ENCODE data around the gene OSR1. TPM values are rescaled to one million over a fixed set of nuclear protein-coding genes. Genes with fewer than 3 reads are reported as not detected.

The OSR1 gene
- total and polyA plus RNA-seq, 2 of the 4 experiments (the other 2 are of a cell fraction): 12.4 to 48.0 TPM

- H3K4ac ChIP-seq (ENCODE audit: low read depth, low read length): no peak overlapping the region
- ATAC-seq (ENCODE audit: low read depth) (no peak), DNase-seq (no peak)
- H3K9ac ChIP-seq (ENCODE audit: low read depth, low read length): no peak overlapping the region
- in situ Hi-C loops (cut with MboI; ENCODE audit: low sequenced_read_pairs) (no loop called here), dilution Hi-C loops (cut with HindIII; ENCODE audit: low sequenced_read_pairs, unreplicated experiment) (no loop called here), intact Hi-C loops (cut with micrococcal nuclease) (no loop called here)
- H4K8ac ChIP-seq (ENCODE audit: low read depth in 2 of 2, low read length in 2 of 2): no peak overlapping the region
- no peaks in the 10 kb centered on the region for H3K9me1 ChIP-seq (ENCODE audit: insufficient read depth, low read length)
- no peak overlapping the region for H3K14ac ChIP-seq (replicated peaks; ENCODE audit: low read depth, low read length)
- H4K20me1 ChIP-seq (ENCODE audit: insufficient read depth, low read length): no peaks in the 10 kb centered on the region
- no peak overlapping the region for H2AK5ac ChIP-seq (ENCODE audit: low read depth, low read length)
- H2BK15ac ChIP-seq (ENCODE audit: low read depth, low read length): no peak overlapping the region
- H3K79me1 ChIP-seq (ENCODE audit: low read depth in 1 of 2, low read length in 2 of 2): no peaks in the 10 kb centered on the region
- ChIA-PET CTCF (interaction anchor here (0.6 kb wide), 1 partner anchor 21 kb away, joined by 3 read pairs; no protein-coding TSS in a partner anchor), POLR2A (ENCODE audit: unreplicated experiment) (no interaction called here)
- no peak overlapping the region for H3K4me3 ChIP-seq (ENCODE audit: insufficient read depth, low read depth, low read length)
- peaks cover 3% of the 10 kb centered on the region for H3K36me3 ChIP-seq (ENCODE audit: control insufficient read depth, insufficient read depth, low read length)
- H3K18ac ChIP-seq (ENCODE audit: low read depth, low read length): no peak overlapping the region
- H2BK20ac ChIP-seq (ENCODE audit: low read depth, low read length): no peak overlapping the region
- H3K56ac ChIP-seq (ENCODE audit: extremely low read depth, insufficient read depth, low read length): no peak overlapping the region
- H2AFZ ChIP-seq (replicated peaks; ENCODE audit: low read length, poor library complexity): no peak overlapping the region
- H2AK9ac ChIP-seq (replicated peaks; ENCODE audit: low read depth, low read length, poor library complexity): no peak overlapping the region
- H3K9me3 ChIP-seq (ENCODE audit: control insufficient read depth, insufficient read depth, low read length): peaks cover 2% of the 10 kb centered on the region; the same call in 1 of the 2 replicates
- H3K4me2 ChIP-seq (ENCODE audit: low read depth, low read length): no peak overlapping the region
- no peak overlapping the region for H2BK120ac ChIP-seq (ENCODE audit: low read depth, low read length)
- H3K27ac ChIP-seq (ENCODE audit: insufficient read depth, low read length): no peak overlapping the region
- H4K5ac ChIP-seq (ENCODE audit: low read depth, low read length): no peak overlapping the region
- WGBS, 2 experiments (ENCODE audit: extremely low coverage in 2 of 2, insufficient read length in 1 of 2): no CpG with 5 or more reads among the region's 3 CpGs
- no peaks in the 10 kb centered on the region for H3K27me3 ChIP-seq (ENCODE audit: control insufficient read depth, insufficient read depth, low read length)
- H4K91ac ChIP-seq (ENCODE audit: insufficient read depth, low read depth, low read length): no peak overlapping the region
- H2BK5ac ChIP-seq (ENCODE audit: low read depth, low read length, poor library complexity, severe bottlenecking): no peak overlapping the region
- H3K23ac ChIP-seq (ENCODE audit: low read depth, low read length): no peak overlapping the region
- TF ChIP-seq CEBPB (IDR thresholded peaks at IDR 0.05; ENCODE audit: low read depth, low read length): no peak
- no peak for TF ChIP-seq SMC3 (IDR thresholded peaks at IDR 0.05; ENCODE audit: low read depth, low read length)
- no peak for TF ChIP-seq RCOR1 (IDR thresholded peaks at IDR 0.05; ENCODE audit: insufficient replicate concordance, low read length)
- TF ChIP-seq RAD21 (IDR thresholded peaks at IDR 0.05; ENCODE audit: low read length): no peak
- no peak for TF ChIP-seq USF2 (IDR thresholded peaks at IDR 0.05; ENCODE audit: low read depth, low read length)
- no peak for TF ChIP-seq MAFK (IDR thresholded peaks at IDR 0.05; ENCODE audit: low read depth, low read length)
- BruUV-seq (replicated peaks): no TSS peak
- no peaks in the 10 kb centered on the region for H3K4me1 ChIP-seq (ENCODE audit: control insufficient read depth, insufficient read depth, low read length)
Observed at GRCh38 chr2:19319698-19320097, 38.7 kb downstream of the OSR1 start.

Data from IMR-90 (cell line).